GM21390 (cell line): Measurements from ENCODE around the gene GRIN2A.

ENCODE experiments used
- ATAC-seq: cut with Tn5 transposase; IDR thresholded peaks from one replicate; pipeline ENCODE4 v1.9.1; 2021; ENCODE audit not compliant: unreplicated experiment

GRIN2A gene

DNA sequence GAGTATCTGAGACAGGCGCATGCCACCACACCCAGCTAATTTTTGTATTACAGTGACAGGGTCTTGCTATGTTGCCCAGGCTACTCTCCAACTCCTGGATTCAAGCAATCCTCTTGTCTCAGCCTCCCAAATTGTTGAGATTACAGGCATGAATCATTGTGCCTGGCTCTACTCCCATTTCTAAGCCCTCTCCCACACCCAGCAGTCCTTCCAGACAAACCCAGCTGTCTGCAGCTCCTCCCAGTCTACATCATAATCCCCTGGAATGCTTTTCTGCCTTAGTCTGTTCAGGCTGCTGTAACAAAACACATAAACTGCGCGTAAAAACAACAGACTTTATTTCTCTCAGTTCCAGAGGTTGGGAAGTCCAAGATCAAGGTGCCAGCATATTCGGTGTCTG, 144.5 kb downstream of the GRIN2A start:
- ATAC-seq = no peak

DNA sequence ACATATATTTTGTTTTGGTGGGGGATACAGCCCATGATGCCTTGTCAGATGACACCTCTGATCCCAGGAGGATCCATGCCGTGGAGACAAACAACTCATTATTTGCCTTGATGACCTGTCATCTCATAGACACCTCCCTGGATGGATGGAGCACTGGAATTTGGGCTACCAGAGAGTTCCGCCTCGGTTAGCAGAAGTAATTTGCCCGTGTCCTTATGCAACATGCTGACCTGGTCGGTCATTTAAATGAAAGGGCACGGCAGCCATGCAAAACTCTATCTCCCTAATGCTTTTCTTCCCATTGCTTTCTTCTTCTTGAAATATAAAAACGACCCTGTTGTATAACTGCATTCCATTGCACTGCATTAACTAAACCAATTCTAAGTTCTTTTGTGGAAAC, 145.3 kb downstream of the GRIN2A start:
- no peak for ATAC-seq

GRCh38 chr16:10033556-10033955, 148.7 kb downstream of the GRIN2A start:
- no peak for ATAC-seq

DNA sequence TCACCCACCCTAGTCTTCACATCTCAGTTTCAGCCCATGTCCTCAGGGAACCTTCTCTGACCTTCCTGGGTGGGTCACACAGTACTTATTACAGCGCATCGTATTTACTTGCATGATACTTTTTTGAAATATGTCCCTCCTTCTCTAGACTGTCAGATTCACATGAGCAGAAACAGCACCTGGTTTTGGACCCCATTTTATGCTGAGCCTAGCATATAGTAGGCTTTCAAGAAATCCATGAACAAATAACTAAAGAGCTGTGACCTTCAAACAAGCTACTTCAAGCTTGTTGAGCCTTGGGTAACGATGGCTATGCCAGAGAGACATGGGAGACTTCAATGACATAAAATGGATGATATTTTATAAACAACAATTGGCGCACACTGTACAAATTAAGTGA, 150.3 kb downstream of the GRIN2A start:
- ATAC-seq = no peak

DNA sequence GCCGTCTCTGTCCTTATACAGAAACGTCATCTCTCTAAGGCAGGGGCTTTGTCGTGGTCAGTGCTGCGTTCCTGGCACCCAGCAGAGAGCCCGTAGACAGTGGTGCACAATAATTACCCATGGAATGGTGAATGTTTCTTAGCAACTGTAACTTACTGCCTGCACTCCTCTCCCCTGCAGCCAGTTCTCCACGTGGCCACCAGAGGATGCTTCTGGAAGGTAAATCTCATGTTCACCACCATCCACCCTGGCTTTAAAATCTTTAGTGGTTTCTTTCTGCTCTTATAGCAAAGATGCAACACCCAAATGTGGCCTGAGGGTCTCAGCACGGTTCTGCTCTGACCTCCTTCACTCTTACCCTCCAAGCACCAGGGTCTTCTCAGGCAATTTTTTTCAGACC, 150.8 kb downstream of the GRIN2A start:
- ATAC-seq = no peak

DNA sequence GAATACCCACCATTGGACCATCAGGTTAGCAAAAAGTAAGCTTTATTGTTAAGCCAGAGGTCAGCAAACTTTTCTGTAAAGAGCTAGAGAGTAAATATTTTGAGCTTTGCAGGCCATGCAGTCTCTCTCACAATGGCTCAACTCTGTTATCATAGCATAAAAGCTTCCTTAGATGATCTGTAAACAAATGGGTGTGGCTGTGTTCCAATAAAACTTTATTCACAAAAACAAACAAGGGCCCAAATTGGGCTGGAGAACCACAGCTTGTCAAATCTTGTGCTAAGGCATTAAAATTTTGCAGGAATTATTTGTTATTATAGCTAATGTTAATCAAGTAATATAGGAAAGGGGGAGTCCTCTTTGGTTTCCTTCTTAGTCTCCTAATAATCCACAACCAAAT, 153.6 kb downstream of the GRIN2A start:
- no peak for ATAC-seq

- ATAC-seq = no peak
These were observed 154.7 kb downstream of the GRIN2A start for GRCh38 chr16:10027553-10027952.

- no peak for ATAC-seq
These were observed 155.6 kb downstream of the GRIN2A start for GRCh38 chr16:10026593-10026992.

DNA sequence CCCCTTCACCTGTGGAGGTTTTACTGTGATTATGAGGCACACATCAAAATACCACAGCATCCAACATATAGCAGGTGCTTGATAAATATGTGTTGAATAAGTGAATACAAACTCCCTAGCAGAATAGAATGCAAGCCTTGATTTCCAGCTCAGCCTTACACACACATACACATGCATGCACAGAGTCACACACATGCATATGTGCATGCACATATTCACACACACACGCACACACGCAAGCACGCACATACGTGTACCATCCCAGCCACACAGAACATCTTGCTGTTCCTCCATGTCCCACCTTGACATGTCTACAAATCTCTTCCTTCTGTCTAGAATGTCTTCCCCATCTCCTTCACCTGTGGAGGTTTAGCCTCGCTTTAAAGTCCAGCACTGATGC, 160.1 kb downstream of the GRIN2A start:
- ATAC-seq = no peak

DNA sequence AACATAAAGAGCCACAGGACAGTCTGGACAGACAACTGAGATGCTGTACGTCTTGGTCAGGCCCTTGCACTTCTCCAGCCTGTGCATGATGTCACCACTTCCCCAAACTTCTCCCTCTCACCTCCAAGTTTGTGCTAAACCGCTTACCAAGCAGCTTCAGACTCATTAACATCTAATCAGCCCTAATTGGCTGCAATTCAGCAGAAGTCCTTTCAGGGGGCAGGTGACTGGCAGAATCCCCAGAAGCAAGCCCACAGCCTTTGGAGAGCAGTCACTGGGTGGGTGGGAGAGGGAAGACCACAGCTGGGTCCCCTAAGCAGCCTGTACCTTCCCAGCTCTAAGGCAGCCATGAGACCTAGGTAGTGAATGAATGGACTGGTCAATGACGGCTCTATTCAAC, 161.4 kb downstream of the GRIN2A start:
- no peak for ATAC-seq

GRCh38 chr16:10016752-10017151, 165.5 kb downstream of the GRIN2A start:
- no peak for ATAC-seq

DNA sequence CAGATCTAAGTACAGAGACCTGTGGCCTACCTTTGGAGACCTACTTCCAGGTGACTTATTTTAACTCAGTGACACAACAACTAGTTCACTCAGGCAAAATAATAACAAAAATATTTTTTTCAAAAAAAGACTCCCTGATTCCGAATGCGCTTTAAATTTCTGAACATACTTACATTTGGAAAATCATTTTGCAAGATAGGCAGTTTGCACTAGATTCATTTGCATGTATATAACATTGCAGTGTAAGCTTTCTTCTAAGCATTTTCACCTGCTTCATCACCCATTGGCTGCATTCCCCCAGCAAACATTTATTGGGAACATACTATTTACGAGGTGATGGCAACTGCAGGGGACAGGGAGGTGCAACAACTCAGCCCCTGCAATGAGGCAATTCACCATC, 166.8 kb downstream of the GRIN2A start:
- no peak for ATAC-seq

DNA sequence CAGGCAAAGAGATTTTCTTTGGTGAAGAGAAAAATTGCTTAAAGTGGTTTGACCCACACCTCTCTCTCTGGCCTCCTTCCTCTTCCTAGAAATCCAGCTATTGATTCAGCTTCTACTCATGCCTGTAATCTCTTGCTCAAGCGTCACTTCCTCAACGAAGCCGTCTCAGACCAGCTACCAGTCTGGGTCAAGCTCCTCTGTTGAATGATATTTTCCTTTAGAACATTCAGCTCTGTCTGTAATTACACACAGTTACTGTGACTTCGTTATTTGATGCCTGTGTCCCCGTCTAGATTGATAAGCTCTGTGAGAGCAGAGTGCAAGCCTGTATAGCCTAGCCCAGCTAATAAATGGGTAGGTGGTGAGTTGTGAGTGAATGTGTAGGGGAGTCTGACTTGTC, 168.5 kb downstream of the GRIN2A start:
- ATAC-seq = no peak

- no peak for ATAC-seq
These were observed 168.9 kb downstream of the GRIN2A start for GRCh38 chr16:10013364-10013763.

DNA sequence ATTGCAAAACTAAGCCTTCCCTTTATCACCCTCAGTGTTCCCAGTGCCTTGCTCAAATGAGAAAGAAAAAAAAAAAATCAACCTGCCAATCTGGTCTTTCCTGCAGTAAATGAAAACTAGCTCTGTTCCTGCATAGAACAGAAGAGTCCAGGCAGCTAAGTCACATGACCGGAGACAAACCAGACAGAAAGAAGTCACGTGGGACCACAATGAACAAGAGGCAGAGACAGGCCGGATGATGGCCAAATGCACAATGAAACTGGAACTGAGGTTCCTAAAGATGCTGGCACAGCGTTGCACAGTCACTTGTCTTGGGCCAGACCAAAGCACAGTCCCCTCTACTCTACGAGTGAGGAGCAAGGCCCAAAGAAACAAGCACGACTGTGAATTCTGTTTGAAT, 172.5 kb downstream of the GRIN2A start:
- no peak for ATAC-seq

- ATAC-seq = no peak
These were observed 178.7 kb downstream of the GRIN2A start for GRCh38 chr16:10003486-10003885.

- ATAC-seq = no peak
These were observed 180.9 kb downstream of the GRIN2A start for GRCh38 chr16:10001258-10001775.

DNA sequence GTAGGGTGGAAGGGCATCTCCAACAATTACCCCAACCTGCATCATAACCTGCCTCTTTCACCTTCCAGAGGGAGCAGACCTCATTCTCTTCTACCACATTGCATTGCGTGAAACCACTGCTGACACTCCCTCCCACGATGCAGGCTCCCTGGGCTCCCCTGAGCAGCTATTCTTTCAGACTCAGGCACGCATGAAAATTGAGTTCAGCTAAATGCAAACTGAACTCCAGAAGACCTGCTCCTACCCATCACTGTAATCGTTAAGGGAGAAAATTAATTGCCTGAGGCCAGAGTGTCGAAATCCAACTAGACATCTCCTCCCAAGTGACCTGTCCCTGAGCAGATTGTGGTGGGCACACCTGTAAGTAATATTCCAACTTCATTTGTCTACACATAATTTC, 186.0 kb downstream of the GRIN2A start:
- ATAC-seq = no peak

DNA sequence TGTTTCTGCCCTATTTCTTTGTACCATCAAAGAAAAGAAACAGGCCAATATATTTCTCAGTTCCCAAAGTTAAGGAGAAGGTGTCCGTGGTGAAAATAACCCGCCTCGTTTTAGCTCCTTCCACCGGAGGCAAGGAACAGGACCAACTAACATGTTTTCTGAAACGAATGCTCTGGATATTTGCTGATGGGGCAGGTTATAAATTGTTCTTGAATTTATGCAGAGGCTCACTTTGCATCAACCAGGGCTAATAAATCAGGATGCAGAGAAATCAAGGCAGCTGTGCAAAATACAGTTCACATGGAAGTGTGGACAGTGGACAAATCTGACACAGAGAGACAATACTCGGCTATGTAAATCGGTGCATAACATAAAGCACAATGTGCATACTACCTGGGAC, 189.8 kb downstream of the GRIN2A start:
- ATAC-seq = no peak

DNA sequence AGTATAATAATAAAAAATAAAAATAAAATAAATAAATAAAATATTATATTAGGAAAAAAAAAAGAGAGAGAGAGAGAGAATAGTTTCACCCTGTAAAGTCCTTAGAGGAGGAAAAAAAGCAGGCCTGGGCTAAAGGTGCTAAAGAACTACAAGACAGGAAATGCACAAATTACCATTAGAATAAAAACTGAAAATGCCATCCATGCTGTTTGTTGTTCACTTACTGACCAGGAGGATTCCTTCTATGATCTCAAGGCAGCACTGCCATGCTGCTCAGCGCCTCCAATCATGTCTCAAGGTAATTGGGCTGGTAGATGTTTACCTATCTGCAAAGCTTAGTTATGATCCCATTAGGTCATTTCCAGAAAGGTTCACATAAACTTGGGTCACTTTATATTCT, 201.2 kb downstream of the GRIN2A start:
- ATAC-seq = no peak

DNA sequence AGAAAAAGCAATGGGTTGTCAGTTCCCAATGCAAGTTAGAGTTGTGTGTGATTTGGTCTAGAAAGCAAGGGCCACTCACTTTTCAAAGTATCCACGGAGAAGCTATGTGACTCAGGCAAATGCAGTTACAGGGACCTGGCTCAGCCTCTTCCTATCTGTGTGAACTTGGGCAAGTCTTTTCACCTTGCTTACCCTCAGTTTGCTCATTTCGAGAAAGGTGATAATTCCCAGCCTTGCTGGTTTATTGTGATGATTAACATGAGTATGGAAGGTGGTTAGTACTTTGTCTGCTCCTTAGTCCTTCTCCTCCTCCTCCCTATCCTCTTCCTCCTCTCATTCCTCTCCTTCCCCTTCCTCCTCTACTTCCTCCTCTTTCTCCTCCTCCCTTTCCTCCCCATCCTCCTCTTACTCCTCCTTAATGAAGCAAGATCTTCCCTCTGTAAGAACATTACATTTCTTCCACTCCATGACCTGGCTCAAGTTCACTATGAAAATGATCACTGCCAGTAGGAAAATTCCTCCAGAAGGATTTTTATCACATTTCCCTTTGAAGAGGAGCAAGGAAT, 204.0 kb downstream of the GRIN2A start:
- no peak for ATAC-seq

- ATAC-seq = no peak
These were observed 204.8 kb downstream of the GRIN2A start for GRCh38 chr16:9977333-9977897.

DNA sequence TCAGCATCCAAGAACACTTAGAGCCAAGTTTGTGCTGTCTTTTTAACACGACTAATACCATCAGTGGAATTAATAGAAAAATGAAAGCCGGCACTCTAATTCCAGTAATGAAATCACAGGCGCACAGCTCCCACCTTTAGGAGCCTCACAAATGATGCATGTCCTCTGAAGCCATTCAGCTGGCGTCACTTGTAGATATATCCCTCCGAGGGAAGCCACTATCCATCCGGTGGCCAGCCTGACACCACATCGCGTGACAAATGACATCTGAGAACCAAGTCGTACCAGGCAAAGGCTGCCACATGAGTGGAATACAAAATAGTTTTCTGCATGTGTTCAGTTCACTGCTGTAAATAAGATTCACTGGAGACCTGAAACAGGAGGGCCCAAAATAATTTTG, 205.6 kb downstream of the GRIN2A start:
- ATAC-seq = no peak
